Hippocampal formation (tissue), 2 donors: ENCODE data around the gene TEKT3.

ENCODE experiments used
- DNase-seq, 2 donors: peaks; one replicate each; lab custom pipeline; 2025; lab: John Stamatoyannopoulos, UW

TEKT3 gene

GRCh38 chr17:15266325-15267125 lies 74.9 kb downstream of the TEKT3 start:
- DNase-seq = no peak

GRCh38 chr17:15265131-15265530 lies 76.3 kb downstream of the TEKT3 start, which contains the start of gene PMP22:
PMP22 (minus strand) TSS chr17:15265326; CDS start chr17:15260727, 4,599 bp downstream.
- no peak for DNase-seq

- no peak for DNase-seq
Observed at GRCh38 chr17:15264542-15264941, 76.9 kb downstream of the TEKT3 start.

GRCh38 chr17:15263680-15264079 lies 77.7 kb downstream of the TEKT3 start:
- no peak for DNase-seq

- DNase-seq = peak; percentile 60 to 66
Observed at GRCh38 chr17:15263206-15263579, 78.2 kb downstream of the TEKT3 start.

- DNase-seq = peak; percentile 79 to 80
Observed at GRCh38 chr17:15262291-15263205, 78.8 kb downstream of the TEKT3 start.

GRCh38 chr17:15261802-15262290 lies 79.6 kb downstream of the TEKT3 start:
- peak; percentile 52 to 64 for DNase-seq

GRCh38 chr17:15261258-15261801 lies 80.1 kb downstream of the TEKT3 start:
- peak; percentile 49 to 68 for DNase-seq

- DNase-seq = peak; percentile 79 to 83
Observed at GRCh38 chr17:15260376-15261257, 80.8 kb downstream of the TEKT3 start.

GRCh38 chr17:15257796-15258512 lies 83.4 kb downstream of the TEKT3 start:
- DNase-seq = no peak

GRCh38 chr17:15257258-15257788 lies 84.1 kb downstream of the TEKT3 start:
- DNase-seq = peak; percentile 93

GRCh38 chr17:15256689-15257088 lies 84.7 kb downstream of the TEKT3 start:
- no peak for DNase-seq

- no peak for DNase-seq
Observed at GRCh38 chr17:15255713-15256454, 85.5 kb downstream of the TEKT3 start.
